SIG-M5 (cell line): ENCODE measurements around the gene ABCC1.

Experiments used
- DNase-seq: peaks from one replicate; lab custom pipeline; 2025; lab: John Stamatoyannopoulos, UW

ABCC1 gene

GRCh38 chr16:15993946-15994665 lies 44.7 kb downstream of the ABCC1 start:
- no peak for DNase-seq

GRCh38 chr16:15996432-15997109 lies 47.2 kb downstream of the ABCC1 start:
- DNase-seq, result no peak

GRCh38 chr16:16000685-16001084 lies 51.3 kb downstream of the ABCC1 start:
- no peak for DNase-seq

GRCh38 chr16:16001596-16002255 lies 52.3 kb downstream of the ABCC1 start:
- DNase-seq, result no peak

DNA sequence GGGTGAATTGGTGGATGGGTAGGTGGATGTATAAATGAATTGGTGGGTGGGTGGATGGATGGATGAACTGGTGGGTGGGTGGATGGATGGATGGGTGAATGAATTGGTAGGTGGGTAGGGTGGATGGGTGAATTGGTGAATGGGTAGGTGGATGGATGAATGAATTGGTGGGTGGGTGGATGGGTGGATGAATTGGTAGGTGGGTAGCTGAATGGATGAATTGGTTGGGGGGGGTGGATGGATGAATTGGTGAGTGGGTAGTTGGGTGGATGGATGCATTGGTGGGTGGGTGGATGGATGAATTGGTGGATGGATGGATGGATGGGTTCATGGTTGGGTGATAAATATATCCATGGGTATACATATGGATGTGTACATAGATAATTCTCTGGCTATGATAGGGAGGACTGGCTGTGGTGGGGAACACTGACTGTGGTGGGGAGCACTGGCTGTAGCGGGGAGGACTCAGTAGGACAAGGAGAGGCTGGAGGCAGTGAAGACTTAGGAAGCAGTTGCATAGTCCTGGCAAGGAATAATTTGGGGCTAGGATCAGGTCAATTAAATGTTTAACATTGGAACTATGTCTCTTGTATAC lies 54.4 kb downstream of the ABCC1 start:
- no peak for DNase-seq

DNA sequence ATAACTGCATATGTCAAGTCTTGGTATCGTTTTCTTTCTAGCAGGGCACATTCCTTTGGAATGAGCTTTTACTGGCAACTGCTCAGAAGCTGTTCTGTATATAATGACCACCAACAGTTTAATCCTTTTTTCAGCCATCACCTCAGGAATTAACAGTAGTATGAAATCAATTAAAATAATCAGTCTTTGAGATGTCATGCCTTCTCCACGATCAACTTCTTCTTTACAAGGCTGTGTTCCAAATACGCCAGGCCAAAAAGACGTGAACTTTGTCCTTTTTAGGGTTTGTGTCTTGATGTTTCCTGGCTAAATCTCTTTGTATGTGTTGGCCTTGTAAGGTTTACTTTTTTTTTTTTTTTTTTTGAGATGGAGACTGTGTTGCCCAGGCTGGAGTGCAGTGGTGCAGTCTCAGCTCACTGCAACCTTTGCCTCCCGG lies 54.9 kb downstream of the ABCC1 start:
- no peak for DNase-seq

GRCh38 chr16:16005721-16006120 lies 56.3 kb downstream of the ABCC1 start:
- DNase-seq, result no peak

GRCh38 chr16:16006650-16007049 lies 57.2 kb downstream of the ABCC1 start:
- DNase-seq, result no peak

- DNase-seq, result no peak
Observed at GRCh38 chr16:16007743-16008111, 58.3 kb downstream of the ABCC1 start.

GRCh38 chr16:16008666-16009065 lies 59.2 kb downstream of the ABCC1 start:
- no peak for DNase-seq

- no peak for DNase-seq
Observed at GRCh38 chr16:16009401-16009800, 60.0 kb downstream of the ABCC1 start.

DNA sequence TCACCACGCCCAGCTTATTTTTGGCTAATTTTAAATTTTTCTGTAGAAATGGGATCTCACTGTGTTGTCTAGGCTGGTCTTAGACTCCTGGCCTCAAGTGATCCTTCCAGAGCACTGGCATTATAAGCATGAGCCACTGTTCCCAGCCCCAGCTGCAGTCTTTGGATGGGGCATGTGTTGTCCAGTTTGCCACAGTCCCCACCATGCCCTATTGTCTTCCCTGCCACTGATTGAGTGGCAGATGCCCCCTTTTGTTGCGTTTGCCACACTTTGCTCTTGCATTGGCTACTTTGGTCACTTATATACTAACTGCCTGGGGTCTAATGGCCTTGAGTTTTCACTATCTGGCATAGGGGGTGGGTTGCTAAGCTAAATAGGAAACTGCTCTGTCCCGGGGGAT lies 60.8 kb downstream of the ABCC1 start:
- no peak for DNase-seq

- no peak for DNase-seq
Observed at GRCh38 chr16:16012144-16012543, 62.7 kb downstream of the ABCC1 start.

DNA sequence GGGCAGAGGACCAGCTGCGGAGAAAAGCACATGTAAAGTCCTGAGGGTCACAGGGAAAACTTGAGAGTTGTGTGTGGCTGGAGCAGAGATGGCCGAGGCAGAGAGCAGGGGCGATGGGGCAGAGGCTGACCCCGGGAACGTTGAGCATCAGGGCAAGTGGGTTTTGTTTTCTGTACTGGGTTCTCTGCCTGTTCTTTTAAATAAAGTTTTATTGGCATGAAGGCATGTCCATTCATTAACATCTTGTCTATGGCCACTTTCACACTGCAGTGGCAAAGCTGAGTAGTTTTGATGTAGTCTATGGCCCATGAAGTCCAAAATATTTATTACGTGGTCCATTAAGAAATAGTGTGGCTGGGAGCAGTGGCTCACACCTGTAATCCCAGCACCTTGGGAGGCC lies 64.4 kb downstream of the ABCC1 start:
- DNase-seq, result no peak

- DNase-seq, result no peak
Observed at GRCh38 chr16:16014329-16015224, 65.2 kb downstream of the ABCC1 start.

GRCh38 chr16:16015849-16016248 lies 66.4 kb downstream of the ABCC1 start:
- no peak for DNase-seq

GRCh38 chr16:16016388-16016964 lies 67.1 kb downstream of the ABCC1 start:
- no peak for DNase-seq

DNA sequence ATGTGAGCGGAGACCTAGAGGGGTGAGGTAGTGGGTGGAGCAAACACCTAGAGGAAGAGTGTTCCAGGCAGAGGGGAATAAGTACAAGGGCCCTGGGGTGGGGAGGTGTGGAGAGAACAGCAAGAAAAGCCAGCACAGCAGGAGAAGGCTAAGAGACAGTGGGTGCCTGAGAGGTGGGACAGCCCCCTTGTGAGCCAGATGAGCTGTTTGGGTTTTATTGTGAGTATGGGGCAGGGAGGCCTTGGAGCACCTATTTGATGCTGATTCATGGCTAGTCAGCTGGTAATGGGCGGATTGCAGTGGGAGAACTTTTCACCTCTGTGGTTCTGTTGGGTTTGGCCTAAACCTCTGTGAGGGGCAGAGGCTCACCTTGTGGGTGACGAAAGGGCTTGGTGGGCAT lies 68.4 kb downstream of the ABCC1 start:
- no peak for DNase-seq

DNA sequence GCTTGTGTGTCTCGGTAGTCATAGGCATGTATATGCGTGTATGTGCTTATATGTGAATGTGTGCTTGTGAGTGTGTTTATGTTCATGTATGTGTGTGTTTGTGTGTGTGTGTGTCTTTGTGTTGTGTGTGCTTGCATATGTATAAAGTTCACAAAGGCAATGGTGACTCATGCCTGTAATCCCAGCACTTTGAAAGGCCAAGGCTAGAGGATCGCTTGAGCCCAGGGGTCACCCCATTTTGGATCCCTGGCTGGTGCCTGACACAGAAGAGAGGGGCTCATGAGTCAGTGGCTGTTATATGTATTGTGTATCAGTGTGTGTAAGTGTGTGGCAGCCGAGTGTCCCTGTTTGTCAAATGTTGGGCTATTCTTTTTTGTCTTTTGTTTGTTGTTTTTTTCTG lies 69.3 kb downstream of the ABCC1 start:
- DNase-seq, result no peak

DNA sequence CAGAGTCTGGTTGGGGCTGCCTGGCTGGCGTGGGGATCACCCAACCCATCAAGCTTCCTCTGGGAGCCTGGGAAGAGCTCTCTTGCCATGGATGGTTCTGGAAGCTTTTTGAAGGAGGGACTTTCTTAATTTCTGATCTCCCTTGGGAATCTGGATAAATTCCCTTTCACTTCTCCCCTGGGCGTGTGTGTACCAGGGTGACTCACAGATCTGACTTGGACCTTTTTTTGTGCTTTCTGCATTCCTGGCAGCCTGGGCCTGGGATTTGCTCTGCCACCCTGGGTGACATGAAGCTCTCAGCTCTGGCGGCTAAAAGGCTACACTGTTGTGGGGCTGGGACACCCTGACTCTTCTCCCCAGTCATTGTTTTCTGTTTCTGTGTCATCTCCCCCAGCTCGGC lies 70.1 kb downstream of the ABCC1 start:
- no peak for DNase-seq

DNA sequence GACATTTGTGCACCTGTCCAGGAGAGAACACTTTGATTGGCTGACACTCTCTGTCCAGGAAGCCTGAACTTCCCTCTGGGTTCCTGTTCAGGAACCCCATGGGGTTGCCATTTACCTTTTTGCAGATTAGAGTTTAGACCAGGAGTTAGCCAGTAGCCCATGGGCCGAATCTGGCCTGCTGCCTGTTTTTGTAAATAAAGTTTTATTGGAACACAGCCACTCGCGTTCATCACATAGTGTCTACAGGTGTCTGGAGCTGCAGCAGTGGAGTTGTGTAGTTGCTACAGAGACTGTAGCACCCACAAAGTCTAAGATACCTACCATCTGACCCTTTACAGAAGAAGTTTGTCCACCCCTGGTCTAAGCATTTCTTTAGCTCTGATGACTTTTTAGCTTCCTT lies 70.9 kb downstream of the ABCC1 start:
- no peak for DNase-seq

DNA sequence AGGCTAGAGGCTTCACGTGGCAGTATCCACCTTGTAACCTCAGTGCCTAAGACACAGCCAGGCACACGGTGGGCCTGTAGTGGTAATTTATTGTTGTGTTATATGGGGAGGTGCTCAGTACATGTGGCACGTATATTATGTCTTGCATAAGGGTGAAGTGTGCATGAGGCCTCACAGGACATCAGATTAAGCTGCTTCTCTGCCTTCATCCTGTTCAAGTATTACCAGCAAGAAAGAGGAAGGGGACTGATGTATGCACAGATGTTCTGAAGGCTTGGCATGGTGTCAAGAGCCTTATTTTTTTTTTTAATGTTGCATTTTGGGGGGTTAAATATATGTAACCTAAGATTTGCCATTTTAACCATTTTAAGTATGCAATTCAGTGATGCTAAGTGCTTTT lies 71.6 kb downstream of the ABCC1 start:
- no peak for DNase-seq
